IMR-90 (cell line): ENCODE measurements around the gene IRAK2. TPM values are rescaled to one million over a fixed set of nuclear protein-coding genes. Genes with fewer than 3 reads are reported as not detected.

Source experiments
- ATAC-seq: fragments of 200-7000 bp; cut with Tn5 transposase; 2 replicates; pipeline ENCODE4 v1.9.1; 2020; ENCODE audit warnings: low read depth, mild to moderate bottlenecking, moderate library complexity
- BruUV-seq: library from RNA; stranded (reverse); fragments of 400-500 nt; replicated peaks from 2 replicates; lab custom pipeline; 2021; lab: Mats Ljungman, UMichigan
- CTCF ChIA-PET: fragments of 300-600 bp; formaldehyde crosslinking; extraction: SDS; loops from one replicate; lab custom pipeline; 2021; ENCODE audit warnings: antibody characterized with exemption; lab: Yijun Ruan, JAX
- POLR2A ChIA-PET: fragments of 300-600 bp; sonication (Branson Sonifier 250); formaldehyde crosslinking; loops from one replicate; lab custom pipeline; 2022; ENCODE audit warnings: antibody characterized with exemption; ENCODE audit not compliant: unreplicated experiment; lab: Charles Lee
- DNase-seq: peaks from one replicate; pipeline ENCODE4 v3.0.0; 2013
- H2AFZ ChIP-seq: replicated peaks from 2 replicates; pipeline ENCODE3; 2013; ENCODE audit warnings: low read length, mild to moderate bottlenecking; ENCODE audit not compliant: poor library complexity
- H2AK5ac ChIP-seq: 2 replicates; pipeline ENCODE4 v1.6.1; 2013; ENCODE audit warnings: low read depth, low read length, inconsistent platforms
- H2AK9ac ChIP-seq: replicated peaks from 2 replicates; pipeline ENCODE3; 2013; ENCODE audit warnings: mild to moderate bottlenecking, low read depth, low read length, moderate library complexity; ENCODE audit not compliant: poor library complexity
- H2BK120ac ChIP-seq: 2 replicates; pipeline ENCODE4 v1.6.1; 2013; ENCODE audit warnings: low read depth, low read length, inconsistent platforms
- H2BK15ac ChIP-seq: 3 replicates; pipeline ENCODE4 v1.6.1; 2013; ENCODE audit warnings: low read depth, low read length, inconsistent platforms
- H2BK20ac ChIP-seq: 2 replicates; pipeline ENCODE4 v1.6.1; 2013; ENCODE audit warnings: low read depth, mild to moderate bottlenecking, inconsistent platforms, low read length, moderate library complexity
- H2BK5ac ChIP-seq: 2 replicates; pipeline ENCODE4 v1.6.1; 2013; ENCODE audit warnings: mild to moderate bottlenecking, low read depth, low read length, inconsistent platforms; ENCODE audit not compliant: poor library complexity, severe bottlenecking
- H3K14ac ChIP-seq: replicated peaks from 2 replicates; pipeline ENCODE4 v1.6.1; 2013; ENCODE audit warnings: low read depth, low read length, inconsistent platforms
- H3K18ac ChIP-seq: 2 replicates; pipeline ENCODE4 v1.6.1; 2013; ENCODE audit warnings: low read depth, low read length, control low read depth
- H3K23ac ChIP-seq: 2 replicates; pipeline ENCODE4 v1.6.1; 2013; ENCODE audit warnings: low read depth, low read length, inconsistent platforms
- H3K27ac ChIP-seq: 2 replicates; pipeline ENCODE4 v1.5.1; 2013; ENCODE audit warnings: mild to moderate bottlenecking, control low read depth, low read length; ENCODE audit not compliant: insufficient read depth
- H3K27me3 ChIP-seq: 2 replicates; pipeline ENCODE4 v1.6.1; 2013; ENCODE audit warnings: low read length; ENCODE audit not compliant: control insufficient read depth, insufficient read depth
- H3K36me3 ChIP-seq: 2 replicates; pipeline ENCODE4 v1.6.1; 2013; ENCODE audit warnings: low read length, mixed read lengths; ENCODE audit not compliant: control insufficient read depth, insufficient read depth
- H3K4ac ChIP-seq: 2 replicates; pipeline ENCODE4 v1.6.1; 2013; ENCODE audit warnings: low read depth, low read length, inconsistent platforms
- H3K4me1 ChIP-seq: 2 replicates; pipeline ENCODE4 v1.6.1; 2013; ENCODE audit warnings: low read length, mixed read lengths; ENCODE audit not compliant: control insufficient read depth, insufficient read depth
- H3K4me2 ChIP-seq: 2 replicates; pipeline ENCODE4 v1.6.1; 2013; ENCODE audit warnings: low read depth, mild to moderate bottlenecking, control low read depth, low read length, moderate library complexity
- H3K4me3 ChIP-seq: 2 replicates; pipeline ENCODE4 v1.5.1; 2013; ENCODE audit warnings: low read depth, mild to moderate bottlenecking, control low read depth, low read length, moderate library complexity; ENCODE audit not compliant: insufficient read depth
- H3K56ac ChIP-seq: 2 replicates; pipeline ENCODE4 v1.6.1; 2013; ENCODE audit warnings: low read length, inconsistent platforms; ENCODE audit not compliant: insufficient read depth; ENCODE audit errors: extremely low read depth
- H3K79me1 ChIP-seq, 2 experiments: 2 replicates each; pipeline ENCODE4 v1.6.1; 2013; ENCODE audit warnings: low read length in 2 of 2, inconsistent platforms in 1 of 2, low read depth in 1 of 2
- H3K9ac ChIP-seq: 2 replicates; pipeline ENCODE4 v1.6.1; 2013; ENCODE audit warnings: low read depth, low read length, control low read depth
- H3K9me1 ChIP-seq: 2 replicates; pipeline ENCODE4 v1.6.1; 2013; ENCODE audit warnings: low read length, inconsistent platforms; ENCODE audit not compliant: insufficient read depth
- H3K9me3 ChIP-seq: 2 replicates; pipeline ENCODE4 v1.6.1; 2013; ENCODE audit warnings: low read length; ENCODE audit not compliant: control insufficient read depth, insufficient read depth
- H4K20me1 ChIP-seq: 2 replicates; pipeline ENCODE4 v1.6.1; 2013; ENCODE audit warnings: low read length, inconsistent platforms; ENCODE audit not compliant: insufficient read depth
- H4K5ac ChIP-seq: 2 replicates; pipeline ENCODE4 v1.6.1; 2013; ENCODE audit warnings: mild to moderate bottlenecking, low read depth, low read length, control low read depth
- H4K8ac ChIP-seq, 2 experiments: 2 replicates each; pipeline ENCODE4 v1.6.1; 2013; ENCODE audit warnings: low read depth in 2 of 2, low read length in 2 of 2, control low read depth in 1 of 2, inconsistent platforms in 1 of 2
- H4K91ac ChIP-seq: 2 replicates; pipeline ENCODE4 v1.6.1; 2013; ENCODE audit warnings: low read depth, low read length, inconsistent platforms; ENCODE audit not compliant: insufficient read depth
- BHLHE40 ChIP-seq: fragments of 150-350 bp; IDR thresholded peaks from 2 replicates; pipeline ENCODE4 v1.6.1; 2016; ENCODE audit warnings: mild to moderate bottlenecking, low read depth, low read length
- CEBPB ChIP-seq: IDR thresholded peaks from 2 replicates; pipeline ENCODE4 v1.6.1; 2012; ENCODE audit warnings: low read depth, low read length, improper control_type of control experiment
- FOS ChIP-seq: fragments of 150-350 bp; IDR thresholded peaks from 2 replicates; pipeline ENCODE4 v1.6.1; 2016; ENCODE audit warnings: low read depth, low read length
- MAFK ChIP-seq: IDR thresholded peaks from 2 replicates; pipeline ENCODE4 v1.6.1; 2012; ENCODE audit warnings: low read depth, low read length, improper control_type of control experiment
- MAZ ChIP-seq: IDR thresholded peaks from 2 replicates; pipeline ENCODE4 v1.6.1; 2012; ENCODE audit warnings: low read depth, mild to moderate bottlenecking, low read length, improper control_type of control experiment, moderate library complexity, borderline replicate concordance
- MXI1 ChIP-seq: IDR thresholded peaks from 2 replicates; pipeline ENCODE4 v1.6.1; 2012; ENCODE audit warnings: low read depth, mild to moderate bottlenecking, low read length, moderate library complexity, borderline replicate concordance
- NFE2L2 ChIP-seq: fragments of 150-350 bp; IDR thresholded peaks from 2 replicates; pipeline ENCODE4 v1.6.1; 2016; ENCODE audit warnings: low read depth, mild to moderate bottlenecking, low read length
- POLR2A ChIP-seq: IDR thresholded peaks from 2 replicates; pipeline ENCODE4 v1.6.1; 2012; ENCODE audit warnings: mild to moderate bottlenecking, low read depth, low read length
- RAD21 ChIP-seq: IDR thresholded peaks from 2 replicates; pipeline ENCODE4 v1.6.1; 2012; ENCODE audit warnings: low read length, improper control_type of control experiment
- RCOR1 ChIP-seq: IDR thresholded peaks from 2 replicates; pipeline ENCODE4 v1.6.1; 2012; ENCODE audit warnings: mild to moderate bottlenecking, low read length, improper control_type of control experiment; ENCODE audit not compliant: insufficient replicate concordance
- RFX5 ChIP-seq: IDR thresholded peaks from 2 replicates; pipeline ENCODE4 v1.8.0; 2012; ENCODE audit warnings: low read depth, mild to moderate bottlenecking, low read length, moderate library complexity
- SMC3 ChIP-seq: fragments of 150-350 bp; IDR thresholded peaks from 2 replicates; pipeline ENCODE4 v1.6.1; 2016; ENCODE audit warnings: low read depth, mild to moderate bottlenecking, antibody characterized with exemption, low read length, moderate library complexity
- WGBS, 2 experiments: methylation state at CpG; one replicate each; pipeline versions ENCODE4 v1.1.5 to v1.1.7; 2013; ENCODE audit warnings: missing lambda C conversion rate in 2 of 2; ENCODE audit not compliant: insufficient read length in 1 of 2; ENCODE audit errors: extremely low coverage in 2 of 2; 5-methylcytosine and 5-hydroxymethylcytosine counted together
- dilution Hi-C: fragments of 300-500 bp; cut with HindIII; formaldehyde crosslinking; loops from one replicate; pipeline ENCODE4 v1.14.3; 2018; ENCODE audit warnings: low sequenced_read_pairs; ENCODE audit not compliant: unreplicated experiment
- in situ Hi-C: fragments of 300-500 bp; cut with MboI; formaldehyde crosslinking; loops from 3 replicates; pipeline ENCODE4 v1.14.3; 2019; ENCODE audit warnings: low sequenced_read_pairs, inconsistent platforms, mixed read lengths
- intact Hi-C: fragments of 100-400 bp; cut with micrococcal nuclease; formaldehyde crosslinking; loops from 2 replicates; pipeline ENCODE4 v1.10.0; 2022
- polyA plus RNA-seq, 3 experiments: library from polyadenylated mRNA; depleted of rRNA; stranded (reverse); fragments of >200 nt; gene quantifications; 2 replicates each; pipeline ENCODE4 v1.2.3, GENCODE V29; 2012; ENCODE audit warnings: low replicate concordance in 1 of 3
- total RNA-seq: library from RNA; depleted of rRNA; stranded (reverse); fragments of >200 nt; gene quantifications from 2 replicates; pipeline ENCODE4 v1.2.3, GENCODE V29; 2012
- TF ChIP-seq, protein P1 (sequence below): fragments of 150-350 bp; IDR thresholded peaks from 2 replicates; pipeline ENCODE4 v1.6.1; 2017; ENCODE audit warnings: mild to moderate bottlenecking, antibody characterized with exemption, low read length, low read depth
- TF ChIP-seq, protein P2 (sequence below): fragments of 150-350 bp; IDR thresholded peaks from 2 replicates; pipeline ENCODE4 v1.6.1; 2016; ENCODE audit warnings: low read depth, mild to moderate bottlenecking, low read length, moderate library complexity, borderline replicate concordance
- TF ChIP-seq, protein P3 (sequence below): conservative IDR thresholded peaks from 2 replicates; pipeline ENCODE4 v1.5.1; 2012; ENCODE audit warnings: mild to moderate bottlenecking, low read depth, low read length, improper control_type of control experiment

IRAK2 gene
- total and polyA plus RNA-seq, 2 of the 4 experiments (the other 2 are of a cell fraction), result 6.9 to 8.1 TPM

DNA sequence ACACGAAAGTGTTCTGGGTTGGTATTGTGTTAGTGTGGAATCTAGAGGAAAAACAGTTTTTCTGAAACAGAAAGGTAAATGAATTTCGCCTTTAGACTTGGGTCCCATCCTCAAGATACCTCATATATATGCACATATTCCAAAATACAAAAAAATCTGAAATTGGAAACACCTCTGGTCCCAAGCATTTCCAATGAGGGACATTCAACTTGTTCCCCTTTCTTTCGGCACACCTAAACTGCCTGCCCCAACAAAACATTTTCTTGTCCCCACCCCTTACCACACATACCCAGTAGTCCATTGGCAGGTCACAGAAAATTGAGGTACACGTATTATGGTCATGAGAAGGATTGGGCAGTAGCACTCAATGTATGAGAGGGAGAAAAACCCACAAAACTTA is 9.1 kb upstream of the IRAK2 start:
- Histone ChIP-seq H3K27me3 (no peaks in the 10 kb centered on the region), H2AK5ac (no peak overlapping the region), H3K18ac (no peak overlapping the region), H3K4me3 (no peak overlapping the region), H2AFZ (no peak overlapping the region), H4K5ac (no peak overlapping the region), H3K14ac (no peak overlapping the region), H2BK15ac (no peak overlapping the region), H3K4me2 (no peak overlapping the region), H2BK20ac (no peak overlapping the region), H4K91ac (no peak overlapping the region), H4K20me1 (no peaks in the 10 kb centered on the region), H3K79me1 (no peaks in the 10 kb centered on the region), H2AK9ac (no peak overlapping the region), H3K9me1 (no peaks in the 10 kb centered on the region), H3K56ac (no peak overlapping the region), H3K36me3 (peaks cover 17% of the 10 kb centered on the region), H2BK5ac (no peak overlapping the region), H3K27ac (no peak overlapping the region), H3K9me3 (no peaks in the 10 kb centered on the region), H4K8ac (no peak overlapping the region), H3K4me1 (no peaks in the 10 kb centered on the region), H2BK120ac (no peak overlapping the region), H3K4ac (no peak overlapping the region), H3K9ac (no peak overlapping the region), H3K23ac (no peak overlapping the region)
- TF ChIP-seq MAZ (no peak), FOS (no peak), MXI1 (no peak), RCOR1 (no peak), RAD21 (no peak), POLR2A (no peak), CEBPB (no peak), MAFK (no peak), SMC3 (no peak), RFX5 (no peak), NFE2L2 (no peak), BHLHE40 (no peak)
- TF ChIP-seq, protein P1, sequence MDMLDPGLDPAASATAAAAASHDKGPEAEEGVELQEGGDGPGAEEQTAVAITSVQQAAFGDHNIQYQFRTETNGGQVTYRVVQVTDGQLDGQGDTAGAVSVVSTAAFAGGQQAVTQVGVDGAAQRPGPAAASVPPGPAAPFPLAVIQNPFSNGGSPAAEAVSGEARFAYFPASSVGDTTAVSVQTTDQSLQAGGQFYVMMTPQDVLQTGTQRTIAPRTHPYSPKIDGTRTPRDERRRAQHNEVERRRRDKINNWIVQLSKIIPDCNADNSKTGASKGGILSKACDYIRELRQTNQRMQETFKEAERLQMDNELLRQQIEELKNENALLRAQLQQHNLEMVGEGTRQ, result no peak
- TF ChIP-seq, protein P2, sequence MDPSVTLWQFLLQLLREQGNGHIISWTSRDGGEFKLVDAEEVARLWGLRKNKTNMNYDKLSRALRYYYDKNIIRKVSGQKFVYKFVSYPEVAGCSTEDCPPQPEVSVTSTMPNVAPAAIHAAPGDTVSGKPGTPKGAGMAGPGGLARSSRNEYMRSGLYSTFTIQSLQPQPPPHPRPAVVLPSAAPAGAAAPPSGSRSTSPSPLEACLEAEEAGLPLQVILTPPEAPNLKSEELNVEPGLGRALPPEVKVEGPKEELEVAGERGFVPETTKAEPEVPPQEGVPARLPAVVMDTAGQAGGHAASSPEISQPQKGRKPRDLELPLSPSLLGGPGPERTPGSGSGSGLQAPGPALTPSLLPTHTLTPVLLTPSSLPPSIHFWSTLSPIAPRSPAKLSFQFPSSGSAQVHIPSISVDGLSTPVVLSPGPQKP, result no peak
- TF ChIP-seq, protein P3, sequence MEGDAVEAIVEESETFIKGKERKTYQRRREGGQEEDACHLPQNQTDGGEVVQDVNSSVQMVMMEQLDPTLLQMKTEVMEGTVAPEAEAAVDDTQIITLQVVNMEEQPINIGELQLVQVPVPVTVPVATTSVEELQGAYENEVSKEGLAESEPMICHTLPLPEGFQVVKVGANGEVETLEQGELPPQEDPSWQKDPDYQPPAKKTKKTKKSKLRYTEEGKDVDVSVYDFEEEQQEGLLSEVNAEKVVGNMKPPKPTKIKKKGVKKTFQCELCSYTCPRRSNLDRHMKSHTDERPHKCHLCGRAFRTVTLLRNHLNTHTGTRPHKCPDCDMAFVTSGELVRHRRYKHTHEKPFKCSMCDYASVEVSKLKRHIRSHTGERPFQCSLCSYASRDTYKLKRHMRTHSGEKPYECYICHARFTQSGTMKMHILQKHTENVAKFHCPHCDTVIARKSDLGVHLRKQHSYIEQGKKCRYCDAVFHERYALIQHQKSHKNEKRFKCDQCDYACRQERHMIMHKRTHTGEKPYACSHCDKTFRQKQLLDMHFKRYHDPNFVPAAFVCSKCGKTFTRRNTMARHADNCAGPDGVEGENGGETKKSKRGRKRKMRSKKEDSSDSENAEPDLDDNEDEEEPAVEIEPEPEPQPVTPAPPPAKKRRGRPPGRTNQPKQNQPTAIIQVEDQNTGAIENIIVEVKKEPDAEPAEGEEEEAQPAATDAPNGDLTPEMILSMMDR, result no peak
- in situ Hi-C loops, result no loop called here
- ChIA-PET POLR2A (no interaction called here), CTCF (no interaction called here)
- ATAC-seq (no peak), DNase-seq (no peak)
- no CpG with 5 or more reads among the region's 4 CpGs for WGBS, 2 experiments
- intact Hi-C loops, result no loop called here
- BruUV-seq, result no TSS peak
- dilution Hi-C loops, result no loop called here
